LNCaP clone FGC (cell line): ENCODE results near the gene KCNN1.

ENCODE experiments used
- DNase-seq: peaks from one replicate; pipeline ENCODE4 v3.0.0-alpha.2; 2011; ENCODE audit warnings: low read depth
- H3K4me3 ChIP-seq: 2 replicates; pipeline ENCODE4 v1.5.1; 2011; ENCODE audit warnings: mild to moderate bottlenecking, low read depth, low read length, control low read depth
- TF ChIP-seq, protein P1 (sequence below): IDR thresholded peaks from 2 replicates; pipeline ENCODE4 v1.5.1; 2012; ENCODE audit warnings: mild to moderate bottlenecking; ENCODE audit not compliant: control insufficient read depth, insufficient read depth; ENCODE audit errors: extremely low read depth

KCNN1 gene

DNA sequence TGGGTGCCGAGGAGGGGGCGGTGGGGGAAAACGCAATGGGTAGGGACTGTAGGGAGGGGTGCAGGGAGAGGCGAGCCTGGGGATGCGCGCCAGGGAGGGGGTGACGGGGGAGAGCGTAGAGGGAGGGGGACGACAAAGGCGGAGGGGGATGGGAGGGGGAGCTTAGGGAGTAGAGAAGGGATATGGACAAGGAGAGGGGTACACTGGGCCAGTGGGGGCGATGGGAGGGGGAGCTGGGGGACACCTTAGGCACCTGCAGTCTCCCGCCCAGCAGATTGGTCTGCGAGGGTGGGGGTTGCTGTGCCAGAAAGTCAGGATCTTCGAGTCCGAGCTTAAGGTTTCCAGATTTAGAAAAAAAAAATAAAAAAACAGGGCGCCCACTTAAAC lies 18.4 kb upstream of the KCNN1 start:
- TF ChIP-seq, protein P1, sequence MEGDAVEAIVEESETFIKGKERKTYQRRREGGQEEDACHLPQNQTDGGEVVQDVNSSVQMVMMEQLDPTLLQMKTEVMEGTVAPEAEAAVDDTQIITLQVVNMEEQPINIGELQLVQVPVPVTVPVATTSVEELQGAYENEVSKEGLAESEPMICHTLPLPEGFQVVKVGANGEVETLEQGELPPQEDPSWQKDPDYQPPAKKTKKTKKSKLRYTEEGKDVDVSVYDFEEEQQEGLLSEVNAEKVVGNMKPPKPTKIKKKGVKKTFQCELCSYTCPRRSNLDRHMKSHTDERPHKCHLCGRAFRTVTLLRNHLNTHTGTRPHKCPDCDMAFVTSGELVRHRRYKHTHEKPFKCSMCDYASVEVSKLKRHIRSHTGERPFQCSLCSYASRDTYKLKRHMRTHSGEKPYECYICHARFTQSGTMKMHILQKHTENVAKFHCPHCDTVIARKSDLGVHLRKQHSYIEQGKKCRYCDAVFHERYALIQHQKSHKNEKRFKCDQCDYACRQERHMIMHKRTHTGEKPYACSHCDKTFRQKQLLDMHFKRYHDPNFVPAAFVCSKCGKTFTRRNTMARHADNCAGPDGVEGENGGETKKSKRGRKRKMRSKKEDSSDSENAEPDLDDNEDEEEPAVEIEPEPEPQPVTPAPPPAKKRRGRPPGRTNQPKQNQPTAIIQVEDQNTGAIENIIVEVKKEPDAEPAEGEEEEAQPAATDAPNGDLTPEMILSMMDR, result no peak
- H3K4me3 ChIP-seq, result peak overlapping the region; percentile 39
- DNase-seq, result no peak

DNA sequence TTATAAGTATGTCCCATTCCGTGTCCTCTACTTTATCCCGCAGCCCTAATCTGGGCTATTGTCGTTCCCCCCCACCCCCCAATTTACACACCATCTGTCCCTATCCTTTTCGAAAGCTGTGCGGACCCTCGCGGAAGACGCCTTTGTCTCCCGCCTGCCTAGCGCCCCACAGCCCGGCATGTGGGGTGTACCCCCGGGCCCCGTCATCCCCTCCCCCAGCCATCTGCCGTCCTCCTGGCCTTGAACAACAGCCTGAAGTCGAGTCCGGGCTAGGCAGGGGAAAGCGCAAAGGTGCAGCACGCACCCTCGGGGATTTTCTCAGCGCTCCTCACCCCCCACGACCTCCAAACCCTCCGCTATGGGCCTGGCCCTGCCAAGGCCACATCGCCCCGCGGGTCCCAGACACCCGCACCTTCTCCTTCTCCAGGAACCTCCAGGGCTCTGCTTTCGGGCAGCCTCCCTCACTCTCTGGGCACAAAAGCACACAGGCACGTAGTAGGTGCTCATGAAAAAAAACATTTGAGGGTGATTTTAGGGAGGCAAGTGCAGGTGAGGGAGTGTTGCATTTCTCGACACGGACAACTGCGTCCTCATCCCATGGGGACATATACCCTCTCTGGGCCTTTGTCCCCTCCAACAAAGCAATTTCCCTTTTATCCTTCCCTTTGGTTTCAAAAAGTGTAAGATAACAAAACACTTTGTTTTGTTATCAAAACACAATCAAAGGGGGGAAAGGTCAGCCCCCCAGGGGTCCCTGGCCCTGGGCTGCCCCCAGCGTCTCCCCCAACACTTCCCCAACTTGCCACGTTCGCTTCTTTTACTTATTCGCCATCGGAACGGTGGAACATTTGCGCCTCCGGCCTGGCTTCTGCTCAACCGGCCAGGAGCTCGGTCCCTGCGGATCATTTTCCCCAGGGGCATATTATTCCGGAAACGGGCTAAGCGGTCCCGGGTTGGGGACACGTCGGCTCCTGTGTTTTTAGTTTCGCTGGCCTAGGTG lies 17.7 kb upstream of the KCNN1 start:
- no peak for DNase-seq
- no peak overlapping the region; the same call in 1 of the 2 replicates for H3K4me3 ChIP-seq
- TF ChIP-seq, protein P1, result no peak

DNA sequence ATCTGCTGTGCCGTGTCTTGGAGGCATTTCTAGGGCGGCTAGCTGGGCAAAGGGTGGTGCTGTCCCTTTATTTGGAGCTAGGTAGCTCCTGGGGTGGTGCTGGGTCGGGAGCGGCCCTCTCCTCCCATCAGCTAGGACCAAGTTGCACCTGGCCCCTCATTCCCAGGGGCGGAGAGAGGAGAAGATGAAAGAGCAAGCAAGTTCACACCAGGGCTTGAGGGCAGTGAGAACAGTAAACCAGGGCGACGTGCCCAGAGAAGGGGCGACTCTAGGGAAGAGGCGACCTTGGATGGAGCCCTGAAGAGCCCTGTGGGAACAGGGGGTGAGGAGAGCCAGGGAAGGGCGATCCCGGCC lies 17.0 kb upstream of the KCNN1 start:
- DNase-seq, result no peak
- TF ChIP-seq, protein P1, result no peak
- H3K4me3 ChIP-seq, result no peak overlapping the region

DNA sequence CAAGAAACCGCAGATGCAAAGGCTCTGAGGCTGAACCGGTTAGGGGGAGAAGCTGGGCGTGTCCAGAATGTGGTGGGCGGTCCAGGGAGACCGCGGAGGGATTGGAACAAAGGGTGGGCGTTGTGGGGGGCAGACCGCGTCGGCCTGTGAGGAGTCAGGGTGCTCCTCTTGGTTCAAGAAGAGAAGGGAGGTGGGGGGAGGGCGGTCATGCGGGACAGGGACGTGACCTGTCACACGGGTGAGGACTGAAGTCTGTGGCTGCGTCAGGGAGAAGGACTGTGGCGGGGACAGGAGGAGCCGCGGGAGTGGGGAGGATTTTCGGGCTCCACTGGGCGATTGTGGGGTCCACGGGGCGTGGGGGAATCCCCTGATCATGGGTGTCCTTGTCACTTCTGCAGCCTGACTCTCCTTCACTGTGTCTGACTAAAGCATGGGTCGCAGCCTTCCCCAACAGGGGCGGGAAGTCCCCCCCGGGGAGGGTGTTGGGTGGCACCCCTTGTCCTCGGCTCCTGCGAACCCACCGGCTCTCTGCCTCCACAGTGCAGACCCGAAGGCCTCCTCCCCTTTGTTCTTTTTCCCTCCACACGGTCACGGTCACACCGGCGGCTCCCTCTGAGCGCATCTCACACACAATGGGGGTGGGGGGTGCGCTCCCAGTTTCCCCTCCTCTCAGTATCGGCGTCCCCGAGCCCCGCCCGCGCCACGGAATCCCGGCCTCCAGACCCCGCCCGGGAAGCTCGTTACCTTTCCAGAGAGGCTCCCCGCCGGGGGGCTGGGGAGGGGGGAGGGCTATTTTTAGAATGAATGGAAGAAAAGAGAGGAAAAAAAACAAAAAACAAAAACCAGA lies 16.4 kb upstream of the KCNN1 start:
- no peak for DNase-seq
- H3K4me3 ChIP-seq, result no peak overlapping the region

DNA sequence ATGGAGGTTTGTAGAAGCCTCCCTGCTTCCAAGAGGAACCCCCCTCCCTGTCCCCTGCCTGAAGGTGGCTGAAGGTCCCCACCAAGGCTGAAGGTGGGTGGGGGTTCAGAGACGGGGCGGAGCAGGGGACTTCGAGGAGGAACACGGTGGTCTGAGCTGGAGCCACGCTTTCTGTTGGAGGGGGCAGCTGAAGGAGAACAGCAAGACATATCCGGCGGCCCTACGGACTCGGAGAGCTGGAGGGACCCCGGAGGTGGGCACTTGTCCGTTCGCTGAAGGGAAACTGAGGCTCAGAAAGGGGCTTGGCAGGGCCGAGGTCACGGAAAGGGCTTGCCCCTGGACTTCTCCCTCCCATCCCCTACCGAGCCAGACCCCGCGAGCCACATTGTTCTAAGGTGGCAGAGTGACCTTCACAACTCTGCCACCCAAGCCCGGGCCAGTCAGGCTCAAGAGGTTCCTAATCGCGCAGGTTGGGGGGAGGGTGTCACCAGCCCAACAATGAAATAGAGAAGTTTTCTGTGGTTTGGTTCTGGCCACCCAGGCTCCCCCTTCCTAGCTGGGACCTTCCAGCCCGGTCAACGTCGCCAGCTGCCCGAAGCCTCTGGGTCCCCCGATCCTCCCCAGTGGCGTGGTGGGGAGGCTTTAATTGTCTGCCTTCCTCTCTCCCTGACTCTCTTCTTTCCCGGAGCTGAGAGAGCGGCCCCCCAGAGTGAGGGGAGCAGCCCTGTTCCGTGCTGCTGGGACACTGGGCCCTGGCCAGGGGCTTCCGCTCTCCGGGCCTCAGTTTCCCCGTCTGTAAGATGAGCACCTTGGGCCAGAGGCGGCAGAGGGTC lies 15.5 kb upstream of the KCNN1 start:
- no peak for DNase-seq
- TF ChIP-seq, protein P1, result no peak
- no peak overlapping the region for H3K4me3 ChIP-seq

More for the DNA sequence above, 16.4 kb upstream of the KCNN1 start:
- TF ChIP-seq, protein P1, result no peak

DNA sequence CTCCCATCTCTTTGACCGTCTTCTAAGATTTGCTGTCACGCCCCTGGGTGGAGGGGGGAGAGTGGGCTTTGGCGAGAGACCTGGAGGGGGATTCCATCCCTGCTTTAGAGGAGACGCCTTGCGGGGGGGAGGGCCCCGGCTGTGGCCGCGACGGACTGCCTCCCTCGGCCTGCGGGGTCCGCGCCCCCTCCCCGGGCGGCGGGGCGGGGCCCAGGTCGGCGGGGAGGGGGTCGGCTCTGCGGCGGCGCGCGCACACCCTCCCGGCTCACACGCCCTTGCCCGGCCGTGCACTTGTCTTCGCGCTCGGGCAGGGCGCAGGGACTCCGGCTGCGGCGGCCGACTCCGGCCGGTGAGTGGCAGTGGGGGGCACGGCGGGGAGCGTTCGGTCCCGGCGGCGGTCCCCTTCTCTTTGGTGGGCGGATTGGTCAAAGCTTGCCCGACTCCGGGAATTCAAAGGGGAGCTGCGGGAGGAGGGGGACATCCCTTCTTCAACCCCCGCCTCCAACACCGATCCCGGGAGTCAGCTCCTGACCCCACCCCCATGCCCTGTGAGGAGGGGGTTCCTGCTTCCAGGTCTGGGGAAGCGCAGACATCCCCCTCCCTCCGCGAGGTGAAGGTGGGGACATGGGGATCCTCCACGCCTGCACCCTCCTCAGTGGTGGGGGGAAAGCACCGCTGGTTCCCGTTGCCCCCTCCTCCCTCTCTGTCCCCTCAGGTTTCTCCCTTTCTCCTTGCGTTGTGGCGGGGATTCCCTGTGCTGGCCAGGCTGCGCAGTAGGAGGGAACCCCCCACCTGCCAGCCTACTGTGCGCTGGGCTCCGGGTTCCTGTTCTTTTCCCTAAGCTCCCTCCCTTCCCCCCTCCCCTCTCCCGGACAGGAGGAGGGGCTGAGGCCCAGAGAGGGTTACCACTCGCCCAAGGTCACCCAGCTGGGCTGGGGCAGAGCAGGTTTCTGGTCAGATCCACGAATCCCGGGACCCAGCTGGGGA lies 14.6 kb upstream of the KCNN1 start:
- DNase-seq, result no peak
- no peak overlapping the region for H3K4me3 ChIP-seq
- TF ChIP-seq, protein P1, result no peak
